Fibroblast of lung (primary cell): ENCODE results near the gene SEMA5B. TPM values are rescaled to one million over a fixed set of nuclear protein-coding genes. Genes with fewer than 3 reads are reported as not detected.
A peak's percentile ranks its signal among the peaks of the same experiment; 100 is the strongest.

Experiments
- DNase-seq, 2 donors: peaks; one replicate each; pipeline versions ENCODE4 v3.0.0 to v3.0.0-alpha.2; 2010; ENCODE audit warnings: low read depth in 2 of 2
- H2AFZ ChIP-seq: 2 replicates; pipeline ENCODE4 v1.5.1; 2012; ENCODE audit warnings: low read length, control low read depth, inconsistent platforms
- H3K27ac ChIP-seq: 2 replicates; pipeline ENCODE4 v1.5.1; 2011; ENCODE audit warnings: low read length, control low read depth; ENCODE audit not compliant: insufficient read depth
- H3K27me3 ChIP-seq: 2 replicates; pipeline ENCODE4 v1.5.1; 2011; ENCODE audit warnings: mild to moderate bottlenecking, low read length; ENCODE audit not compliant: control insufficient read depth, insufficient read depth
- H3K36me3 ChIP-seq: 2 replicates; pipeline ENCODE4 v1.5.1; 2011; ENCODE audit warnings: low read length; ENCODE audit not compliant: control insufficient read depth, insufficient read depth
- H3K4me1 ChIP-seq: 2 replicates; pipeline ENCODE4 v1.5.1; 2011; ENCODE audit warnings: low read length; ENCODE audit not compliant: control insufficient read depth, insufficient read depth; ENCODE audit errors: extremely low read depth
- H3K4me2 ChIP-seq: 2 replicates; pipeline ENCODE4 v1.5.1; 2011; ENCODE audit warnings: low read length, control low read depth; ENCODE audit not compliant: insufficient read depth; ENCODE audit errors: extremely low read depth
- H3K4me3 ChIP-seq, 4 experiments: fragments of 200-600 bp in 1 of 4; sonication (generic) in 1 of 4; replicated peaks in 1 of 4; 2 replicates each; pipeline ENCODE4 v1.5.1; 2011 to 2016; ENCODE audit warnings: low read length in 4 of 4, low read depth in 3 of 4, mild to moderate bottlenecking in 3 of 4, control low read depth in 2 of 4, inconsistent platforms in 1 of 4, mixed read lengths in 1 of 4; ENCODE audit not compliant: insufficient read depth in 1 of 4; ENCODE audit errors: control extremely low read depth in 1 of 4
- H3K79me2 ChIP-seq: 2 replicates; pipeline ENCODE4 v1.5.1; 2012; ENCODE audit warnings: mild to moderate bottlenecking, low read length, inconsistent platforms; ENCODE audit not compliant: control insufficient read depth, insufficient read depth
- H3K9ac ChIP-seq: 2 replicates; pipeline ENCODE4 v1.5.1; 2011; ENCODE audit warnings: mild to moderate bottlenecking, low read length, control low read depth; ENCODE audit not compliant: insufficient read depth
- H3K9me3 ChIP-seq: 2 replicates; pipeline ENCODE4 v1.5.1; 2012; ENCODE audit warnings: low read depth, low read length; ENCODE audit not compliant: control insufficient read depth, insufficient read depth
- H4K20me1 ChIP-seq: 2 replicates; pipeline ENCODE4 v1.5.1; 2011; ENCODE audit warnings: low read length; ENCODE audit not compliant: control insufficient read depth, insufficient read depth; ENCODE audit errors: extremely low read depth
- EZH2 ChIP-seq: IDR thresholded peaks from 2 replicates; pipeline ENCODE4 v1.5.1; 2012; ENCODE audit warnings: low read length, control low read depth, mild to moderate bottlenecking; ENCODE audit errors: missing control alignments
- polyA plus RNA-seq, 2 donors: library from polyadenylated mRNA; depleted of rRNA in 1 of 2; stranded (reverse) in 1 of 2; unstranded in 1 of 2; fragments of >200 nt; gene quantifications; 2 replicates each; pipeline ENCODE4 v1.2.1, GENCODE V29; 2011 to 2012; ENCODE audit warnings: missing spikeins in 1 of 2
- total RNA-seq: library from RNA; depleted of rRNA; stranded (reverse); fragments of >200 nt; gene quantifications from 2 replicates; pipeline ENCODE4 v1.2.1, GENCODE V29; 2014
- TF ChIP-seq, protein P1 (sequence below), 2 donors: IDR thresholded peaks in 1 of 2; conservative IDR thresholded peaks in 1 of 2; 1 replicate in 1 of 2; 2 replicates in 1 of 2; pipeline ENCODE4 v1.5.1; 2011 to 2012; ENCODE audit warnings: low read length in 2 of 2, control low read depth in 1 of 2, inconsistent platforms in 1 of 2, low read depth in 1 of 2, mild to moderate bottlenecking in 1 of 2

The SEMA5B gene
- total and polyA plus RNA-seq, 2 donors (not counting 1 experiment from before 2014, with no cell fraction given): not detected

- Histone ChIP-seq H3K4me1 (no peaks in the 10 kb centered on the region), H3K27me3 (peaks cover 5% of the 10 kb centered on the region), H3K4me3 (no peak overlapping the region), H3K36me3 (no peaks in the 10 kb centered on the region), H4K20me1 (no peaks in the 10 kb centered on the region), H3K79me2 (no peaks in the 10 kb centered on the region), H3K27ac (no peak overlapping the region), H3K4me2 (no peak overlapping the region), H3K9me3 (no peaks in the 10 kb centered on the region), H3K9ac (no peak overlapping the region), H2AFZ (no peak overlapping the region)
- TF ChIP-seq, protein P1, sequence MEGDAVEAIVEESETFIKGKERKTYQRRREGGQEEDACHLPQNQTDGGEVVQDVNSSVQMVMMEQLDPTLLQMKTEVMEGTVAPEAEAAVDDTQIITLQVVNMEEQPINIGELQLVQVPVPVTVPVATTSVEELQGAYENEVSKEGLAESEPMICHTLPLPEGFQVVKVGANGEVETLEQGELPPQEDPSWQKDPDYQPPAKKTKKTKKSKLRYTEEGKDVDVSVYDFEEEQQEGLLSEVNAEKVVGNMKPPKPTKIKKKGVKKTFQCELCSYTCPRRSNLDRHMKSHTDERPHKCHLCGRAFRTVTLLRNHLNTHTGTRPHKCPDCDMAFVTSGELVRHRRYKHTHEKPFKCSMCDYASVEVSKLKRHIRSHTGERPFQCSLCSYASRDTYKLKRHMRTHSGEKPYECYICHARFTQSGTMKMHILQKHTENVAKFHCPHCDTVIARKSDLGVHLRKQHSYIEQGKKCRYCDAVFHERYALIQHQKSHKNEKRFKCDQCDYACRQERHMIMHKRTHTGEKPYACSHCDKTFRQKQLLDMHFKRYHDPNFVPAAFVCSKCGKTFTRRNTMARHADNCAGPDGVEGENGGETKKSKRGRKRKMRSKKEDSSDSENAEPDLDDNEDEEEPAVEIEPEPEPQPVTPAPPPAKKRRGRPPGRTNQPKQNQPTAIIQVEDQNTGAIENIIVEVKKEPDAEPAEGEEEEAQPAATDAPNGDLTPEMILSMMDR (conservative IDR thresholded peaks at IDR 0.05 in 1 of 2, IDR thresholded peaks at IDR 0.05 in 1 of 2; ENCODE audit: low read depth in 1 of 2, low read length in 2 of 2): no peak
- no peak for TF ChIP-seq EZH2
- DNase-seq: no peak
These were observed 136.8 kb downstream of the SEMA5B start for GRCh38 chr3:122890720-122891220.

- Histone ChIP-seq H2AFZ (no peak overlapping the region), H3K79me2 (no peaks in the 10 kb centered on the region), H3K4me2 (no peak overlapping the region), H3K36me3 (no peaks in the 10 kb centered on the region), H3K4me3 (no peak overlapping the region), H3K27ac (no peak overlapping the region), H3K9me3 (no peaks in the 10 kb centered on the region), H3K27me3 (peaks cover 5% of the 10 kb centered on the region), H4K20me1 (no peaks in the 10 kb centered on the region), H3K9ac (no peak overlapping the region), H3K4me1 (no peaks in the 10 kb centered on the region)
- no peak for TF ChIP-seq EZH2
- TF ChIP-seq, protein P1 (conservative IDR thresholded peaks at IDR 0.05 in 1 of 2, IDR thresholded peaks at IDR 0.05 in 1 of 2; ENCODE audit: low read depth in 1 of 2, low read length in 2 of 2): no peak
- DNase-seq: peak; percentile 67 to 72
These were observed 137.4 kb downstream of the SEMA5B start for GRCh38 chr3:122890077-122890719.

- H3K27me3 ChIP-seq: no peaks in the 10 kb centered on the region
- H2AFZ ChIP-seq: no peak overlapping the region
- no peaks in the 10 kb centered on the region for H3K36me3 ChIP-seq
- no peaks in the 10 kb centered on the region for H3K4me1 ChIP-seq
- no peak overlapping the region for H3K4me2 ChIP-seq
- no peak overlapping the region for H3K4me3 ChIP-seq
- no peak for DNase-seq
- H3K27ac ChIP-seq: no peak overlapping the region
- no peaks in the 10 kb centered on the region for H3K79me2 ChIP-seq
- no peak for TF ChIP-seq EZH2
- TF ChIP-seq, protein P1 (conservative IDR thresholded peaks at IDR 0.05 in 1 of 2, IDR thresholded peaks at IDR 0.05 in 1 of 2; ENCODE audit: low read depth in 1 of 2, low read length in 2 of 2): no peak
- H3K9ac ChIP-seq: no peak overlapping the region
- no peaks in the 10 kb centered on the region for H4K20me1 ChIP-seq
- H3K9me3 ChIP-seq: no peaks in the 10 kb centered on the region
These were observed 140.6 kb downstream of the SEMA5B start for GRCh38 chr3:122886946-122887345.
